Glomerular endothelial cell (primary cell): Measurements from ENCODE around the gene DLG1. TPM values are rescaled to one million over a fixed set of nuclear protein-coding genes. Genes with fewer than 3 reads are reported as not detected.
"Not testable (repeated sequence)": the region's sequence is repeated elsewhere in the genome, so short reads cannot be mapped to it uniquely, and the experiment has no call there.

Experiments
- DNase-seq: peaks from one replicate; pipeline ENCODE4 v3.0.0-alpha.2; 2011; ENCODE audit warnings: low read depth, low spot score; ENCODE audit errors: extremely low read depth
- total RNA-seq: library from RNA; depleted of rRNA; stranded (reverse); fragments of >200 nt; gene quantifications from 2 replicates; pipeline ENCODE4 v1.2.3, GENCODE V29; 2015

DLG1 gene
- total RNA-seq, 1 donor from 2014 or later: 105 TPM

GRCh38 chr3:197292083-197292646, 6.2 kb downstream of the DLG1 start:
- no peak for DNase-seq

- DNase-seq: no peak
Observed at GRCh38 chr3:197289726-197290125, 8.7 kb downstream of the DLG1 start.

DNA sequence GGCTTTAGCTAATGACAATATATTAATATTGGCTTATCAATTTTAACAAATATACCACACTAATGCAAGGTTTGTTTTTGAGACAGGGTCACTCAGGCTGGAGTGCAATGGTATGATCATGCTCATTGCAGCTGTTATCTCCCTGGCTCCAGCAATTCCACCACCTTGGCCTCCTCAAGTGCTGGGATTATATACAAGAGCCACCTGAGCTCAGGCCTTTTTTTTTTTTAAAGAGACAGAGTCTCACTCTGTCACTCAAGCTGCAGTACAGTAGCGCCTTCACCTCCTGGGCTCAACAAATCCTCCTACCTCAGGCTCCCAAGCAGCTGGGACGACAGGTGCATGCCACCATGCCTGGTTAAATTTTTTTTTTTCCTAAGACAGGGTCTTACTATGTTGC, 11.7 kb downstream of the DLG1 start:
- DNase-seq: no peak

DNA sequence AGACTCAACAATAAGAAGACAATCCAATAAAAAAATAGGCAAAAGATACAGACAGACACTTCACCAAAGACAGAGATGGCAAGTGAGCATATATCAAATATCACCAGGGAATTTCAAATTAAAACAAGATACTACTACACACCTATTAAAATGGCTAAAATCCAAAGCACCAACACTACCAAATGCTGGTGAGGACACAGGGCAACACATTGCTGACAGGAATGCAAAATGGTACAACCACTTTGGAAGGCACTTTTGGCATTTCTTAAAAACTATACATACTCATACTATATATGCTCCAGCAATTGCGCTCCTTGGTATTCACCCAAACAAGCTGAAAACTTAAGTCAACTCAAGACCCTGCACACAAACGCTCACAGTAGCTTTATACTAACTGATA, 12.9 kb downstream of the DLG1 start:
- DNase-seq: no peak

- DNase-seq: no peak
Observed at GRCh38 chr3:197283045-197283444, 15.4 kb downstream of the DLG1 start.

- DNase-seq: no peak
Observed at GRCh38 chr3:197281849-197282248, 16.6 kb downstream of the DLG1 start.

DNA sequence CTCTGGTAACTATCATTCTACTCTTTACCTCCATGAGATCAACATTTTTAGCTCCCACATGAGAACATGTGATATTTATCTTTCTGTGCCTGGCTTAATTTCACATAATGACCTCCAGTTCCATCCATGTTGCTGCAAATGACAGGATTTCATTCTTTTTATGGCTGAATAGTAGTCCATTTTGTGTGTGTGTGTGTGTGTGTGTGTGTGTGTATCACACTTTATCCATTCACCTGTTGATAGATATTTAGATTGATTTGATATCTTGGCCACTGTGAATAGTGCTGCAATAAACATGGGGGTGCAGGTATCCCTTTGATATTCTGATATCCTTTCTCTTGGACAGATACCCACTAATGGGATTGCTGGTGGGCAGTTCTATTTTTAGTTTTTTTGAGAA, 18.3 kb downstream of the DLG1 start:
- DNase-seq: no peak

DNA sequence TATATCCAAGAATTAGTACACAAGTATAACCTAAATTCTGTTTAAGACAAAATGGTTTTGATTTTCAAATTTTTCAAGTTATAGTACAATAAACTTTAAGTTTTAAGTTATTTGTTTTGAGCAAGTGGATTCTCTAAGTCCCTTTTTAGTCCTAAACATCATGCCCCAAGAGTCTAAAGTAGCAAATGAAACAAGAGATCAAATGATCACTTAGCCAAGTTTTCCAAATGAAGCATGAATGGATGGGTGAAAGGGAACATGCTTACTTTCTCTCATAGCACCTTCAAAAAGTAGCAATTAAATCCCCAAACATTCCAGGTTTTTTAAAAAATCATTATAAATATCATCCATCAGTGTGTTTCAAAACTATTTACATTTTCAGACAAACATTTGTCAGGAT, 19.5 kb downstream of the DLG1 start:
- no peak for DNase-seq

DNA sequence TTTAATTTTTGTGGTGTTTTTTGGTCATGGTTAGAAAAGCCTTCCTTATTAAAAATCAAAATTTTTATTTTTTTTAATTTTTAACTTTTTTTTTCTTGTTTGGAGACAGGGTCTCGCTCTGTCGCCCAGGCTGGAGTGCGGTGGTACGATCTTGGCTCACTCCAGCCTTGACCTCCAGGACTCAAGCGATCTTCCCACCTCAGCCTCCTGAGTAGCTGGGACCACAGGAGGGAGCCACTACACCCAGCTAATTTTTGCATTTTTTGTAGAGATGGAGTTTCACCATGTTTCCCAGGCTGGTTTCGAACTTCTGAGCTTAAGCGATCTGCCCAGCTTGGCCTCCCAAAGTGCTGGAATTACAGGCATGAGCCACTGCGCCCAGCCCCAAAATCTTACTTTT, 21.6 kb downstream of the DLG1 start:
- not testable (repeated sequence) for DNase-seq

GRCh38 chr3:197270558-197271317, 27.7 kb downstream of the DLG1 start:
- DNase-seq: no peak

DNA sequence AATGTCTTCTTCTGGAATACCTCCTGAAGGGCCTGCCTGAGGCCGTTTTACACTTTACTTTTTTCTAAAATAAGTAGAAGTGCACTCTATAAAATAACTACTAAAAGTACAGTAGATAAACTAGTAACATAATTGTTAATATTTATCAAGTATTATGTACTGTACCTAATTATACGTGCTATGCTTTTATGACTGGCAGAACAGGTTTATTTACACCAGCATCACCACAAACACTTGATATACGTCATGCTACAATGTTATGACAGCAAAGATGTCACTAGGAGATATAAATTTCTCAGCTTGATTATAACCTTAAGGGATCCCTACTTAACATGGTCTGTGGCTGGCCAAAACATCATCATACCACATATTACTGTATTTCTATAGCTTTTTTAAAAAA, 29.4 kb downstream of the DLG1 start:
- no peak for DNase-seq

GRCh38 chr3:197268294-197268693, 30.1 kb downstream of the DLG1 start:
- no peak for DNase-seq

DNA sequence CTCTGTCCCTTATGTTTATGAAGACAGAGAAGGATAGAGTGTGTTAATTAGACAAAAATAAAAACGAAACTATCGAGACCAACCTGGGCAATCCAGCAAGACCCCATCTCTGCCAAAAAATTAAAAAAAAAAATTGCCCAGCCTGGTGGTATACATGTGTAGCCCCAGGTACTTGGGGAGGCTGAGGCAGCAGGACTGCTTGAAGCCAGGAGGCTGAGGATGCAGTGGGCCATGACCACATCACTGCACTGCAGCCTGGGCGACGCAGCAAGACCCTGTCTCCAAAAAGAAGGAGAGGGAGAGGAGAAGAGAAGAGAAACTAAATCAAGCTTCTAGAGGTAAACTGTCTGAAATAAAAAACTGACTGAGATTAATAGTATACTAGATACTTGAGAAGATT, 32.1 kb downstream of the DLG1 start:
- no peak for DNase-seq

DNA sequence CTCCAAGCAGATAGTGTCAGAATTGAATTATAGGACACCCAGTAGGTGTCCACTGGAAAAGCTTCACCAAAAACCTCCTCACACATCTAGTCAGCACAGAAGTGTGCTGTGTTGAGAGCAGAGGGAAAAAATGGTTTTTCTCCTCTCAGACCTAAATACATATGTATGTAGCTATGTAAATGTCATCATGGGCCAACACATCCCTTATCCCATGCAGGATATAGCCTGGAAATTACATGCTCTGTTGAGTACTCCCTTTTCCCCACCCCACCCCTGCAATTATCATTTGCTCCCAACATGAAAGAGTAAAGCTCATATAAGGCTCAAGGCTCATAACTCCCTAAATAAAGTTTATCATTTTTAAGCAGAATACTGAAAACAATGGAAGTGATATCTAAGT, 35.7 kb downstream of the DLG1 start:
- DNase-seq: no peak

DNA sequence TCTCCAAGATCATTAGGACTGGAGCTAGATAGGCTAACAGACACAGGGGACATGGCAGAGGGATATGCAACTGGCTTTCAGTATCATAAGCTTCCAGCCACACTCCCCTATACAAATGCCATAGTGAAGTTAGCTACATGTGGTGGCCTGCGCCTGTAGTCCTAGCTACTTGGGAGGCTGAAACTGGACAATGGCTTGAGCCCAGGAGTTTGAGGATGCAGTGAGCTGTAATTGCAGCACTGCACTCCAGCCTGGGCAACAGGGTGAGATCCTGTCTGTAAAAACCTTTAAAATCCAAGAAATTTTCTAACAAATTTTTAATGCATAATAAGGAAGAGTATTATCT, 37.3 kb downstream of the DLG1 start:
- no peak for DNase-seq

- no peak for DNase-seq
Observed at GRCh38 chr3:197260491-197261163, 37.8 kb downstream of the DLG1 start.

DNA sequence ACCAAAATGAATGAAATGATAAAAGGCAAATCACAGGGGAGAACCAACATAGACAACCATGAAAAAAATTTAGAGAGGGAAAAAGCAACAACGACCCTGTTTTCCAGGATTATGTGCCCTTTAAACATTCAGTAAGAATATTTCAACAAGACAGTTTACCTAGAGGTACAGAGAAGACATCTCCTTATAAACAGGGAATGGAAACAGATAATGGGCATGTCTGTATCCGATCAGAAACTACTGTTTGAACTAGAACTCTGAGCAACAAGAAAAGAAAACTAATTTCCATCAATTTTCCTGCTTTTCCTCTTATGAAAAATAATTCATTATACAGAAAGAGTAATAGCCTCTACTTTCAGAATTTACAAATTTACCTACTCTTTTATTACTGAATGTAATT, 39.3 kb downstream of the DLG1 start:
- no peak for DNase-seq

- no peak for DNase-seq
Observed at GRCh38 chr3:197258168-197258755, 40.1 kb downstream of the DLG1 start.

- DNase-seq: no peak
Observed at GRCh38 chr3:197257711-197258110, 40.7 kb downstream of the DLG1 start.

- peak; percentile 61 for DNase-seq
Observed at GRCh38 chr3:197256836-197257444, 41.5 kb downstream of the DLG1 start.

GRCh38 chr3:197256104-197256503, 42.3 kb downstream of the DLG1 start:
- no peak for DNase-seq
